Fibroblast of skin of abdomen (primary cell): Measurements from ENCODE around the gene NPFFR2. TPM values are rescaled to one million over a fixed set of nuclear protein-coding genes. Genes with fewer than 3 reads are reported as not detected.
A peak's percentile ranks its signal among the peaks of the same experiment; 100 is the strongest.
"Not testable (repeated sequence)": the region's sequence is repeated elsewhere in the genome, so short reads cannot be mapped to it uniquely, and the experiment has no call there.

ENCODE experiments used
- DNase-seq: peaks from one replicate; pipeline ENCODE4 v3.0.0-alpha.2; 2013
- polyA plus RNA-seq, 2 experiments: library from polyadenylated mRNA; unstranded; fragments of 120-200 nt; gene quantifications; one replicate each; pipeline ENCODE4 v1.2.1, GENCODE V29; 2013; ENCODE audit not compliant: insufficient read length in 2 of 2

NPFFR2 gene
- not detected for polyA plus RNA-seq (2013, experiment 1 of 2; ENCODE audit: insufficient read length)
- polyA plus RNA-seq (2013, experiment 2 of 2; ENCODE audit: insufficient read length): not detected

GRCh38 chr4:72031868-72032608 is at the start of gene NPFFR2:
NPFFR2 (plus strand) TSS chr4:72032000; CDS start chr4:72128592, 96,592 bp downstream.
- DNase-seq: peak; percentile 1

- DNase-seq: peak; percentile 7
Observed at GRCh38 chr4:71992571-71993312, 39.1 kb upstream of the NPFFR2 start.

DNA sequence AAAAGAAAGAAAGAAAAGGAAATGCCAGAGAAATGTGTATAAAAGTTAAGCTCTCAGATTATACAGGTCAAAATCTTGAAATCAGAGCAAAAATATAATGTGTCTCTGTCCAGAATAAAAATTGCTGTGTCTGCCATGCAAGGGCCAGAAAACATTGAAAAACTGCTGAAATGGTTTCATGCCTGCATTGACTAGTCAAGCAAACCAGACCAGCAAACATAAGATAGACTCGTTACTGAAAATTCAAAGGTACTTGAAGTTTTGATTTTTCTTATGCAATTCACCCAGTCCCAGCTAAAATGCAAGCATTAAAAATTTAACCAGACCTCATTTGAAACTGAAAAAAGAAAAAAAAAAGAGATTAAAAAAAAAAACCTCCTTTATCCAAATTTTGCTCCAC is 37.2 kb upstream of the NPFFR2 start:
- no peak for DNase-seq

GRCh38 chr4:71995297-71995696 is 36.5 kb upstream of the NPFFR2 start:
- no peak for DNase-seq

DNA sequence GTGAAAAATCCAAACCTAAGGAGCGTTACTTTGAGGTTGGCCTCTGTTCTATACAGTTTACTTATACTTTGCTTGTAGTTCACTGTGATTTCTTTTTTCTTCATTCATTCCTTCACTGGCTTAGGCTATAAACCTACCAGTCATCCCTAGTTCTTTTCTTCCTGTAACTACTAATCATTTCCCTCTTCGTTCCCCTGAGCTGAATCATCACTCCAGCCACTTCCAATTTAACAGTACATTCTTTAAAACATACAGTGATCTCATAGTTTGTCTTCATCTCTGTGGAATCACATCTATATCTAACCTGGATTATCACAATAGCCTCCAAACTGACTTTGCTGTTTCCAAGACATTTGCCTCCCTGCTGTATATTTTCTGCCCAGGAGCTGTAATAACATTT is 25.2 kb upstream of the NPFFR2 start:
- peak; percentile 60 for DNase-seq

GRCh38 chr4:72011906-72012305 is 19.9 kb upstream of the NPFFR2 start:
- no peak for DNase-seq

DNA sequence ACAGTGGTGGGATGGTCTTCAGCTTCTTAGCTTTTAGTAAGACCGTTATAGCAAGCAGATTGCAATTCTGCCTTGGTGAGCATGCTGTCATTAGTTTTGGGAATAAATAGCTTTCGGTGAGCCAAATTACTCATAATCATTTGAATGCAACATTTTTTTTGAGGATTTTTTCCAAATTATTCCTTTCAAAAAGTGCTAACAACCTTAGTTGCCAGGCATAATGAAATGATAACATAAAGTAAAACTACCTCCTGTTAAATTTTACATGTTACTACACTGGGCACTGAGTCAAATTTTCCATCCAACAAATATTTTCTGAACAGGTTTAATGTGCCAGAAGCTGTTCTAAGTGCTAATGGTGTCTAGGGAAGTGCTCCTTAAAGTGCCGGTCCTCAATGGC is 15.8 kb upstream of the NPFFR2 start:
- no peak for DNase-seq

GRCh38 chr4:72019688-72020087 is 12.1 kb upstream of the NPFFR2 start:
- no peak for DNase-seq

GRCh38 chr4:72022553-72022952 is 9.2 kb upstream of the NPFFR2 start:
- DNase-seq: no peak

DNA sequence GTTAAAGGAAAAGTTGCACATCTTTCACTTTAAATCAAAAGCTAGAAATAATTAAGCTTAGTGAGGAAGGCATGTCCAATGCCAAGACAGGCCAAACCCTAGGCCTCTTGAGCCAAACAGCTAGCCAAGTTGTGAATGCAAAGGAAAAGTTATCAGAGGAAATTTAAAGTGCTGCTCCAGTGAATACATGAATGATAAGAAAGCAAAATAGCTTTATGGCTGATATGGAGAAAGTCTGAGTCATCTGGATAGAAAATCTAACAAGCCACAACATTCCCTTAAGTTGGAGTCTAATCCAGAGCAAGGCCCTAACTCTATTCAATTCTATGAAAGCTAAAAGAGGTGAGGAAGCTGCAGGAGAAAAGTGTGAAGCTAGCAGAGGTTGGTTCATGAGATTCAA is 23.8 kb downstream of the NPFFR2 start:
- no peak for DNase-seq

- no peak for DNase-seq
Observed at GRCh38 chr4:72063726-72064125, 31.9 kb downstream of the NPFFR2 start.

DNA sequence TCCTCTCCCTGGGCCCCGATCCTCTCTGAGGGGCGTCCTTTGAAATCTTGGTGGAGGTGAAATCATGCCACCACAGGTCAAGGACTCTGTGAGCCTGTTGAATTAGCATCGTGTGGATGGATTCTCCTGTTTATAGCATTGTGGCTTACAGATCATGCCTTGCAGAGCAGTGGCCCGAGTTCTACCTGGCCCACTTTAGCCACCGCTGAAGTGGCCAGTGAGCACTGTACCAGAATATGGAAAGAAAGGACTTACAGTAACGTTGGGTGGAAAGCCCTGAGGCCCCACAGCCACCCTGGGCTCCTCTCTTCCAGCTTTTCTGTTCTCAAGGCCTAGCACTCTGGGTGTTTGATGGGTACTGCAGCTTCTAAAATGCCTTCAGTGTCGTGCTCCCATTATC is 35.3 kb downstream of the NPFFR2 start:
- no peak for DNase-seq

DNA sequence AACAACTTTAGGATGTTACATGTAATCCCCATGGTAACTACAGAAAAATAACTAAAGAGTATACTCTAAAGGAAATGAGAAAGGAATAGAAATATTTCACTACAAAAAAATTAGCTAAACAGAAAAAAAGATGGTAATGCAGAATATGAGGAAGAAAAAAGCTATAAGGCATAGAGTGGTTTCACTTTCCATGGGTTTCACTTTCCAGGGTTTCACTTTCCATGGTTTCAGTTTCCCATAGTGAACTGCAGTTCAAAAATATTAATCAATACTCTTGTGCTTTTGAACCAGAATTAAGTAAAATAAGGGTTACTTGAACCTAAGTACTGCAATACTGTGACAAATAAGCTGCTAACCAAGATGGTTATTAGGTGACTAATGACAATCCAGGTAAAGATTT is 42.0 kb downstream of the NPFFR2 start:
- DNase-seq: no peak

- DNase-seq: no peak
Observed at GRCh38 chr4:72076562-72076961, 44.8 kb downstream of the NPFFR2 start.

DNA sequence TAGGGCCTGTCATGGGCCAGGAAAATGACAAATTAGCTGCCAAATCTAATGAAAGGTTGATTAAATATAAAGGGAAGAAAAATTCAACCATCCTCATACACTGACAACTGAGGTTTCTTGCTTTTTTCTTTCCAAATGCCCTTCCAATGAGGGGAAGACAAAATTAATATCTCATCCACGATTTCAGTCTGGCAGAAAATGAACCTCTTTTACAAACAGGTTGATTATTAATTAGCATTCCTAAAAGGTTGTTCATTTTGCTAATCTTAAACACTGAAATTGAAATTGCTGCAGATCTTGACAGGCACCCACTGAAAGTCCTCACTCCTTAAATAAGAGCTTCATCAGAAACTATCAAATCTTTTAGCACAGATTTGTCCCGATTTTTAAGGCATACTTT is 45.5 kb downstream of the NPFFR2 start:
- no peak for DNase-seq

DNA sequence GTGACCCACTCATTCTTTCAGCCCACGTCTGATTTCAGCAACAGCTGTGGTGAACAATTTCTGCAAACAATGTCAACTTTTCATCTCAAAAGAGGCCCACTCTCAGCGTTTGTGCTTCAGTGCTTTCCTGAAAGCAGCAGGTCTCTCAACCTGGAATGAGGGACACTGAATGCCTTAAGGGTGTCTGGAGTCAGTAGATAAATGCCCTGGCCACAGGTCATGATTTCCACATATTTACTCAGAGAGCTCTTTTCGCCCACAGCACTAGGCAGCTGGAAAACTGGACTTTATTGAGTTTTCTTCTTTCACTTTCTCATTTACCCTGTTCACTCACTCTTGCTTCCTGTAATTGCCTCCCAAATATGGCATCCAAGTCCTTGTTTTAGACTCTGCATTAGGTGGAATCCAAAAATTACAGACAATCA is 52.8 kb downstream of the NPFFR2 start:
- no peak for DNase-seq

DNA sequence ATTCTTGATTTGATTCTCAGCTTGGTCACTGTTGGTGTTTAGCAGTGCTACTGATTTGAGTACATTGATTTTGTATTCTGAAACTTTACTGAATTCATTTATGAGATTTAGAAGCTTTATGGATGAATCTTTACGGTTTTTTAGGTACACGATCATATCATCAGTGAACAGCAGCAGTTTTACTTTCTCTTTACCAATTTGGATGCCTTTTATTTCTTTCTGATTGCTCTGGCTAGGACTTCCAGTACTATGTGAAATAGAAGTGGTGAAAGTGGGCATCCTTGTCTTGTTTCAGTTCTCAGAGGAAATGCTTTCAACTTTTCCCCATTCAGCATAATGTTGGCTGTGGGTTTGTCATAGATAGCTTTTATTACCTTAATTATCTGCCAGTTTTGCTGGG is 58.8 kb downstream of the NPFFR2 start:
- not testable (repeated sequence) for DNase-seq

DNA sequence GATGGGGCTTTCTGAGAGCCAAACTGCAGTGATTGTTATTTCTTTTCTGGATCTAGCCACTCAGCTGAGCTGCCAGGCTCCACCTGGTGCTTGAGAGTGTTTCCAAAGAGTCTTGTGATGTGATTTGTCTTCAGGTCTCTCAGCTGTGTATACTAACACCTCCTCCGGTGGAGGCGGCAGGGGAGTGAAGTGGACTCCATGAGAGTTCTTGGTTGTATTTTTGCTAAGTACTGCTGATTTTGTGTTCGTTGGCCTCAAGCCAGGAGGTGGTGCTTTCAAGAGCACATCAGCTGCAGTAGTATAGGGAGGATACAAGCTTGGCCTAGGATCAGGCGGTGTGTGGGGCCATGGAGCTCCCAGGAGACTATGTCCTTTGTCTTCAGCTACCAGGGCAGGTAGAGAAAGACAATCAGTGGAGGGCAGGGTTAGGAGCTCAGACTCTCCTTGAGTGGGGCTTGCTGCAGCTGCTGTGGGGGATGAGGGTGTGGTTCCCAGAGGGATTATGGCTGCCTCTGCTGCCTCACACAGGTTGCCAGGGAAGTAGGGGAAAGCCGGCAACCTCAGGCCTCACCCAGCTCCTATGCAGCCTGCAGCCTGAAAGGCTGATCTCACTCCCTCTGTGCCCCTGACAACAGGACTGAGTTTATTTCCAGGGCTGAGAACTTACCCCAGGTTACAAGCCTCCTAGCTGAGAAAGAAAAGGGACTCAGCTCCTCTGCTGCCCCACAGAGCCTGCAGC is 62.4 kb downstream of the NPFFR2 start:
- DNase-seq: no peak

DNA sequence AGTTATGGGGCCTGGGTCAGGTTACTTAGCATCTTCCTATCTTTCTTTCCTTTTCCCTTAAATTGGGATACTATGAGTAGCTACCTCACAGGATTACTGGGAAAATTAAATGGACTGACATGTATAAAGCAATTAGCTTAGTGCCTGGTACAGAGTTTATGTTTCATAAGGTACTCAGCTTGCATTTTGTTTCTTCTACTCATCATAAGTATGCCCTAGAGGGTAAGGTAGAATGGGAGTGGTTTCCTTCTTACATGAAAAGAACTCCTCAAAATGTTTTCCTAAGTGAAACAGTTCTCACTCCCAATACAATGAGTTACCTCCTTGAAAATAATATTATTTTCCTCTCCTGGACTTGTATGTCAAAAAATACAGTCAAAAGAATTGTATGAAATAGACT is 75.7 kb downstream of the NPFFR2 start:
- no peak for DNase-seq

DNA sequence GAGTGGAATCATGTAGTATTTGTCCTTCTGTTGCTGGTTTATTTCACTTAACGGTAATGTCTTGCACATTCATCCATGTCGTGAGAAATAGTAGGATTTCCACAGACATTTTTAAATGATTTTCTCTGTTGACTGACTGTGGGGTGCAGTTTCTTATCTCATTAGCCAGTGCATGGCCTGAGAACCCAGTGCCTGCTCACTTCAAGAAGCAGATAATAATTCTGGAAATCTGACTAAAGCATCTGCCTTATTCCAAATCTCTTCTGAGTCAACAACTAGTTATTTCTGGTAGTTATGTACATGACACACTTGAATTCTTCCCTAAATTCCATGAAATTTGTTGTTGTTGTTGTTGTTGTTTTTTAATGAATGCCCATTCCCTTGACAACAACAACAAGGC is 77.6 kb downstream of the NPFFR2 start:
- DNase-seq: no peak

- DNase-seq: no peak
Observed at GRCh38 chr4:72109959-72110497, 78.2 kb downstream of the NPFFR2 start.

DNA sequence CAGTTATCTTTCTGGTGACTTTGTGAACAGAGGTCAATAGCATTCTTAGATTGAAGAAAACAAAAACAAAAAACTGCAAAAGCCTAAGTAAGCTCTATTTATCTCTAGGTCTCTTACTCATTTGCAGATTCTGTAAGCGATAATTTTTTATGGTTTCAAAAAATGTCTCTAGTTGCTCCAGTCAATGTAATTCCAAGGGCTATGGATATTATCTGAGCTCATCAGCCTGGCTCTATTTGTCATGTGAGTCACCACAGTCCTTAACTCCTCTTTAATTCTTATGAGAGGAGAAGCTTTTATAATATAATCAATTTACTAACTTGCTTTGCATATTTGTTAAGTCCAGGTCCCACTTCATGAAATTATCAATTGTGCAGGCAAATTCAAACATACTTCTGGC is 79.1 kb downstream of the NPFFR2 start:
- DNase-seq: no peak

DNA sequence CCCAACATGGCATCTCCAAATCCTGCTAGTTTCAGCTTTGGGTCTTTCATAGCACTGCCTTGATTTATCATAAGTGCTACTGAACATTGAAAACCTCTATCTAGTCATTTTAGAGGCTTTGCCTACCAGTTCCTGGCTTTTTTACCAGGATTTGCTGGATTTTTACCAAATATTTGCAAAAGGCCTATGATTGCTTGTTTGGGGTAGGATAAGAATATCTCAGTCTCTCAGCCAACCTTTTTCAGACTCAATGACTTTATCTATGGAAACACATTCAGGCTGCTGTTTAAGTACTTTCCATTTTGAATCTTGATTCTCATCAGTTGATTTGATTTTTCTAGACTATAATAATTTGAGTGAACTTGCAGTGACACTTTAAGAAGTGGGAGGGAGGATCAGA is 80.1 kb downstream of the NPFFR2 start:
- DNase-seq: no peak
